ENCODE measurements around the gene BRIP1.
"Not testable (repeated sequence)": the region's sequence is repeated elsewhere in the genome, so short reads cannot be mapped to it uniquely, and the experiment has no call there.

BRIP1 gene

DNA sequence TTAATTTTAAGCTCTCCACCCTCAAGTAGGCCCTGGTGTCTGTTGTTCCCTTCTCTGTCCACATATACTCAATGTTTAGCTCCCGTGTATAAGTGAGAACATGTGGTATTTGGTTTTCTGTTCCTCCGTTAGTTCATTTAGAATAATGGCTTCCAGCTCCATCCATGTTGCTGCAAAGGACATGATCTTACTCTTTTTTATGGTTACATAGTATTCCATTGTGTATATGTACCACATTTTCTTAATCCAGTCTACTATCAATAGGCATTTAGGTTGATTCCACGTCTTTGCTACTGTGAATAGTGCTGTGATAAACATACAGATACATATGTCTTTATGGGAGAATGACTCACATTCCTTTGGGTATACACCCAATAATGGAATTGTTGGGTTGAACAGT lies 160.9 kb downstream of the BRIP1 start:
- no peak for DNase-seq (ENCODE audit: low read depth in 4 of 4, low spot score in 1 of 4)

DNA sequence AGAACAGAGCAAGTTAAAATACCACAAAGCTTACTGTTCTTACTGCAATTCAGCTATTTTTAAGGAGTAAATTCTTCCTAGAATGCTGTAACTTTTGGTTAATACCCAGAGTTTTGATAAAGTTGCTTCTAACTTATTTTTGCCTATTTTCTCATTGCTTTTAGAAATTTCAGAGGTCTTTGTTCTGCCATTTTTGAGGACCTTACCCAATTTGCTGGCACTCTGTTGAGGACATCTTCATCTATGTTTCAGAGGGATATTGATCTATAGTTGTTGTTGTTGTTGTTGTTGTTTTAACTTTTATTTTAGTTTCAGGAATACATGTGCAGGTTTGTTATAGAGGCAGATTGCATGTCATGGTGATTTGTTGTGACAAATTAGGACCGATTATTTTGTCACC lies 161.3 kb downstream of the BRIP1 start:
- no peak for DNase-seq (ENCODE audit: low read depth in 4 of 4, low spot score in 1 of 4)

GRCh38 chr17:61701334-61701733 lies 162.0 kb downstream of the BRIP1 start:
- no peak for DNase-seq (ENCODE audit: low read depth in 4 of 4, low spot score in 1 of 4)

DNA sequence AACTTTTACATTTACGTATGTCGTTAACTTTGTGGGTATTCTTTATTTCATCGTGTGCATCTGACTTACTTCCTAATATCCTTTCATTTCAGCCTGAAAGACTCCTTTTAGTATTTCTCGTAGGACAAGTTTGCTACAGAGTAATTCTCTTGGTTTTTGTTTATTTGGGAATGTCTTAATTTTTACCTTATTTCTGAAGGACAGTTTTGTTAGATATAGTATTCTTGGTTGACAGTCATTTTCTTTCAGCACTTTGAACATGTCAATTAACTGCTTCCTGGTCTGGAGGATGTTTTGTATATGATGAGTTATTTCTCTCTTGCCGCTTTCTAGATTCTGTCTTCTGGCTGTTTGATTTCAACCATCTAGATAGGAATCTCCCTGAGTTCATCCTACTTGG lies 163.1 kb downstream of the BRIP1 start:
- DNase-seq (ENCODE audit: low read depth in 4 of 4, low spot score in 1 of 4), result no peak

DNA sequence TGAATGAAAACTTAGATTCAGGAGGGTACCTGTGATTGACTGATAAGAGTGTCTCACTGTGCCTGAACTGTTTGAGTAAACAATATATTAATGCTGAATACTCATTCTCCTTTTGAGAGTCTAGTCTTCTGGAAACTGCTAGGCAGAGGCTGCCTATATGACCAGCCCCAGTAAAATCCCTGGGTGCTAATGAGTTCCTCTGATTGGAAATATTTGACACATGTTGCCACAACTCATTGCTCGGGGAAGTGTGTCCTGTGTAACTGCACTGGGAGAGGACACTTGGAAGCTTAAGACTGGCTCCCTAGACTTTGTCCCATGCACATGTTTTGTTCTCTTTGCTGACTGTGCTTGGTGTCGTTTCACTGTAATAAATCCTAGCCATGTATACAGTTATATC lies 163.6 kb downstream of the BRIP1 start:
- DNase-seq (ENCODE audit: low read depth in 4 of 4, low spot score in 1 of 4), result no peak

DNA sequence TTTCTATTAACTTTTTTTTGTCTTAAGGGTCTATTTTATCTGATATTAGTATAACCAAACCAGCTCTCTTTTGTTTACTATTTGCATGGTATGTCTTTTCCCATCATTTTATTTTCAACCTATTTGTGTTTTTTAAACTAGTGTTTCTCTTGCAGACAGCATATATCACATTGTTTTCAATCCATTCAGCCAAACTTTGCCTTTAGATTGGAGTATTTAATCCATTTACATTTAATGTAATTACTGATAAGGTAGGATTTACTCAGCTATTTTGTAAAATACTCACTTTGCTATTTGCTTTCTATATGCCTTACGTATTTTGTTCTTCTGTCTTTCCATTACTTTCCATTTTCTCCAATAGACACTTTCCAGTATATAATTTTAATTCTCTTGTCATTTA lies 164.3 kb downstream of the BRIP1 start:
- DNase-seq (ENCODE audit: low read depth in 4 of 4, low spot score in 1 of 4), result no peak

DNA sequence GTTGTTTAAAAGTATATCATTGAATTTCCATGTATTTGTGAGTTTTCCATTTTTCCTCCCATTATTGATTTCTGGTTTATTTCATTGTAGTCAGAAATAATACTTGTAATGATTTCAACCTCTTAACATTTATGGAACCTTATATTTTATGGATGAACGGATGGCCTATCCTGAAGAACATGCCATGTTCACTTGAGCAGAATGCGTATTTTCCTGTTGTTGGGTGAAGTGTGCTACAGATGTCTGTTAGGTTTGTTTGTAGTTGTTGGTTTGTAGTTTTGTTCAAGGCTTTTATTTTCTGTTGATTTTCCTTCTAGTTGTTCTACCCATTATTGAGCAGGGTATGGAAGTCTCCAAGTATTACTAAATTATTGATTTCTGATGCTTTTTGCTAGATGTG lies 165.1 kb downstream of the BRIP1 start:
- no peak for DNase-seq (ENCODE audit: low read depth in 4 of 4, low spot score in 1 of 4)

GRCh38 chr17:61695779-61696337 lies 167.5 kb downstream of the BRIP1 start:
- DNase-seq (ENCODE audit: low read depth in 4 of 4, low spot score in 1 of 4), result no peak

DNA sequence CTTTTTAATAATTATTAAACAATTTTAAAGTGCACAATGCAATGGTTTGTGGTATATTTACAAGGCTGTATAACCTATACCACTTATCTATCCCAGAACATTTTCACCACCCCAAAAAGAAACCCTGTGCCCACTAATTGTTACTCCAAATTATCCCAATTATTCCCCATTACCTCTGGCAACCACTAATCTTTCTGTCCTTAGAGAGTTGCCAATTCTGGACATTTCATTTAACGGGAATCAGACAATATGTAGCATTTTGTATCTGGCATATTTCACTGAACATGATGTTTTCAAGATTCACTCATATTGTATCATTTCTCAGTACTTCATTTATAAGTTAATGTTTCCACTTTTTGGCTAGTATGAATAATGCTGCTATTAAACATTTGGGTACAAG lies 169.2 kb downstream of the BRIP1 start:
- DNase-seq (ENCODE audit: low read depth in 4 of 4, low spot score in 1 of 4), result no peak

- no peak for DNase-seq (ENCODE audit: low read depth in 4 of 4, low spot score in 1 of 4)
Measured at GRCh38 chr17:61689610-61690180, 173.6 kb downstream of the BRIP1 start.

- no peak for DNase-seq (ENCODE audit: low read depth in 4 of 4, low spot score in 1 of 4)
Measured at GRCh38 chr17:61687769-61688168, 175.6 kb downstream of the BRIP1 start.

DNA sequence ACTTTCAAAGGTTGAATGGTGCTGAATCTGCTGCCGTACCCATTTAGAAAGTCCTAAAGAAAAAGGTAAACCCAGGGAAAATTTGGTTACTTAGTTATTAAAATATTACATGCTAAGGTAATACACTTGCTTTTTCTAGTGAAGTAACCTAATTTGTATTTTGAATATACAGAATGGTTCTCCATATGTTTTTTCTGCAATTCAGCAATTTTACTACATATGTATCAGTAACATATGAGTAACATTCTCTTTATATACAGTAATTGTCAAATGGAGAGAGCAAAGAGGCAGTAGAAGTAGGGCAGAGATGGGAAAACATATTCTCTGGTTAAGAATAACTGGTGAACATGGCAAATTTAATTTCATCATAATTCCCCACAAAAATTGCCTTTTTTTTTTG lies 177.2 kb downstream of the BRIP1 start:
- DNase-seq (ENCODE audit: low read depth in 4 of 4, low spot score in 1 of 4), result no peak

DNA sequence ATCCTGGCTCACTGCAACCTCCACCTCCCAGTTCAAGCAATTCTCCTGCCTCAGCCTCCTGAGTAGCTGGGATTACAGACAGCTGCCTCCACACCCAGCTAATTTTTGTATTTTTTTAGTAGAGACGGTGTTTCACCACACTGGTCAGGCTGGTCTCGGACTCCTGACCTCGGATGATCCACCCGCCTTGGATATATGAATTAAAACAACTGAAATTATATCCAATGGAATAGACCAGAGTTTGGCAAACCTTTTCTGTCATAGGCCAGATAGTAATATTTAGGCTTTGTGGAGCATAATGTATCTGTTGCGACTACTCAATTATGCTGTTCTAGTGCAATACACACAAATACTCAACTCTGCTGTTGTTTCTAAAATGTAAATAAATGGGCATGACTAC lies 178.5 kb downstream of the BRIP1 start:
- DNase-seq (ENCODE audit: low read depth in 4 of 4, low spot score in 1 of 4), result no peak

GRCh38 chr17:61684172-61684571 lies 179.2 kb downstream of the BRIP1 start:
- DNase-seq (ENCODE audit: low read depth in 4 of 4, low spot score in 1 of 4), result no peak

GRCh38 chr17:61683466-61683865 lies 179.9 kb downstream of the BRIP1 start:
- no peak for DNase-seq (ENCODE audit: low read depth in 4 of 4, low spot score in 1 of 4)

GRCh38 chr17:61680921-61681320 lies 182.4 kb downstream of the BRIP1 start:
- DNase-seq (ENCODE audit: low read depth in 4 of 4, low spot score in 1 of 4), result no peak

DNA sequence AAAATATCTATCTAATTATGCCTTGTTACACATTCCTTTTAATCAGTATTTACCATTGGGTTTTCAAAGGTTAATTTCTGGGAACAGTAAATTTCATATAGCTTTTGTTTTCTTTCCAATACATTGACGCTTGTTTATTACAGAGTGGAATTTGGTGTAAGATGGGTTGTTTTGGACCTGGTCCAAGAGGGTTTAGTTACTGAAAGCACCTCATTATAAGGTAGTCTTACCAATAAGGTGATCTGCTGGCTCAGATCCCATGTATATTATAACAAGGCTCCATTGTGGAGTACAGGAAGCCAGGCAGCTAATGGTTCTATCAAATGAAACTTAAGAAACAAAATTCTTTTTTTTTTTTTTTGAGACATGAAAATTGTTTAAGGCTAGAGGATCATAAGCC lies 185.0 kb downstream of the BRIP1 start:
- DNase-seq (ENCODE audit: low read depth in 4 of 4, low spot score in 1 of 4), result no peak

GRCh38 chr17:61677150-61677811 lies 186.0 kb downstream of the BRIP1 start:
- DNase-seq (ENCODE audit: low read depth in 4 of 4, low spot score in 1 of 4), result not testable (repeated sequence)

DNA sequence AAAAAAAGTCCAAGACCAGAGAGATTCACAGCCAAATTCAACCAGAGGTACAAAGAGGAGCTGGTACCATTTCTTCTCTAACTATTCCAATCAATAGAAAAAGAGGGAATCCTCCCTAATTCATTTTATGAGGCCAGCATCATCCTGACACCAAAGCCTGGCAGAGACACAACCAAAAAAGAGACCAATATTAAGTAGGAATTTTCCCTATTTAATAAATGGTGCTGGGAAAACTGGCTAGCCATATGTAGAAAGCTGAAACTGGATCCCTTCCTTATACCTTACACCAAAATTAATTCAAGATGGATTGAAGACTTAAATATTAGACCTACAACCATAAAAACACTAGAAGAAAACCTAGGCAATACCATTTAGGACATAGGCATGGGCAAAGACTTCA lies 186.8 kb downstream of the BRIP1 start:
- not testable (repeated sequence) for DNase-seq (ENCODE audit: low read depth in 4 of 4, low spot score in 1 of 4)

- not testable (repeated sequence) for DNase-seq (ENCODE audit: low read depth in 4 of 4, low spot score in 1 of 4)
Measured at GRCh38 chr17:61674609-61675008, 188.7 kb downstream of the BRIP1 start.

DNA sequence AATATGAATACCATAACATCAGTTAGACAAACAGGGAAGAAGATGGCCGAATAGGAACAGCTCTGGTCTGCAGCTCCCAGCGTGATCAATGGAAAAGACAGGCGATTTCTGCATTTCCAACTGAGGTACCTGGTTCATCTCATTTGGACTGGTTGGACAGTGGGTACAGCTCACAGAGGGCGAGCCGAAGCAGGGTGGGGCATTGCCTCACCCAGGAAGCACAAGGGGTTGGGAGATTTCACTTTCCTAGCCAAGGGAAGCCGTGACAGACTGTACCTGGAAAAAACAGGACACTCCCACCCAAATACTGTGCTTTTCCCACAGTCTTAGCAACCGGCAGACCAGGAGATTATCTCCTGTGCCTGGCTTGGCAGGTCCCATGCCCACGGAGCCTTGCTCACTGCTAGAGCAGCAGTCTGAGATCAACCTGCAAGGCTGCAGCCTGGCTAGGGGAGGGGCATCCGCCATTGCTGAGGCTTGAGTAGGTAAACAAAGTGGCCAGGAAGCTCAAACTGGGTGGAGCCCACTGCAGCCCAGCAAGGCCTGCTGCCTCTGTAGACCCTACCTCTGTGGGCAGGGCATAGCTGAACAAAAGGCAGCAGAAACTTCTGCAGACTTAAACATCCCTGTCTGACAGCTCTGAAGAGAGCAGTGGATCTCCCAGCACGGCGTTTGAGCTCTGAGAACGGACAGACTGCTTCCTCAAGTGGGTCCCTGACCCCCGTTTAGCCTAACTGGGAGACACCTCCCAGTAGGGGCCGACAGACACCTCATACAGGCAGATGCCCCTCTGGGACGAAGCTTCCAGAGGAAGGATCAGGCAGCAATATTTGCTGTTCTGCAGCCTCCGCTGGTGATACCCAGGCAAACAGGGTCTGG lies 190.1 kb downstream of the BRIP1 start:
- not testable (repeated sequence) for DNase-seq (ENCODE audit: low read depth in 4 of 4, low spot score in 1 of 4)

- DNase-seq (ENCODE audit: low read depth in 4 of 4, low spot score in 1 of 4), result no peak
Measured at GRCh38 chr17:61672140-61672539, 191.2 kb downstream of the BRIP1 start.
